22Rv1 (cell line): ENCODE results near the gene KLK11.

Experiments used
- CTCF ChIP-seq: fragments of 450-650 bp; IDR thresholded peaks from 2 replicates; pipeline ENCODE4 v1.5.1; 2017; ENCODE audit warnings: mild to moderate bottlenecking
- ZFX ChIP-seq: fragments of 450-650 bp; IDR thresholded peaks from 2 replicates; pipeline ENCODE4 v1.6.1; 2017; ENCODE audit warnings: antibody characterized with exemption, borderline replicate concordance

GRCh38 chr19:51016798-51017683 lies 9.4 kb downstream of the KLK11 start:
- TF ChIP-seq CTCF, result peak; percentile 96
- no peak for TF ChIP-seq ZFX
